ENCODE data around the gene UGT2B15.
"Not testable (repeated sequence)": the region's sequence is repeated elsewhere in the genome, so short reads cannot be mapped to it uniquely, and the experiment has no call there.

The UGT2B15 gene

GRCh38 chr4:68655764-68656444 lies 14.5 kb downstream of the UGT2B15 start:
- DNase-seq (ENCODE audit: low read depth): no peak

- DNase-seq (ENCODE audit: low read depth): no peak
Observed at GRCh38 chr4:68654946-68655721, 15.3 kb downstream of the UGT2B15 start.

- DNase-seq (ENCODE audit: low read depth): no peak
Observed at GRCh38 chr4:68651932-68652331, 18.5 kb downstream of the UGT2B15 start.

- no peak for DNase-seq (ENCODE audit: low read depth)
Observed at GRCh38 chr4:68630371-68630770, 40.1 kb downstream of the UGT2B15 start.

DNA sequence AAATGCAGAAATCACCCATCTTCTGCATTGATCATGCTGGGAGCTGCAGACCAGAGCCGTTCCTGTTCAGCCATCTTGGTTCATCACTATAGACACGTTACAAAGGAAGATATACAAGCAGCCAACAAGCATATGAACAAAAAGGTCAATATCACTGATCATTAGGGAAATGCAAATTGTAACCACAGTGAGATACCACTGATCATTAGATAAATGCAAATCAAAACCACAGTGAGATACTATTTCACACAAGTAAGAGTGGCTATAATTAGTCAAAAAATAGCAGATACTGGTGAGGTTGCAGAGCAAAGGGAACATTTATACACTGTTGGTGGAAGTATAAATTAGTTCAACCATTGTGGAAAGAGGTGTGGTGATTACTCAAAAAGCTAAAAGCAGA lies 47.7 kb downstream of the UGT2B15 start:
- DNase-seq (ENCODE audit: low read depth): not testable (repeated sequence)

- no peak for DNase-seq (ENCODE audit: low read depth)
Observed at GRCh38 chr4:68617003-68617698, 53.3 kb downstream of the UGT2B15 start.

DNA sequence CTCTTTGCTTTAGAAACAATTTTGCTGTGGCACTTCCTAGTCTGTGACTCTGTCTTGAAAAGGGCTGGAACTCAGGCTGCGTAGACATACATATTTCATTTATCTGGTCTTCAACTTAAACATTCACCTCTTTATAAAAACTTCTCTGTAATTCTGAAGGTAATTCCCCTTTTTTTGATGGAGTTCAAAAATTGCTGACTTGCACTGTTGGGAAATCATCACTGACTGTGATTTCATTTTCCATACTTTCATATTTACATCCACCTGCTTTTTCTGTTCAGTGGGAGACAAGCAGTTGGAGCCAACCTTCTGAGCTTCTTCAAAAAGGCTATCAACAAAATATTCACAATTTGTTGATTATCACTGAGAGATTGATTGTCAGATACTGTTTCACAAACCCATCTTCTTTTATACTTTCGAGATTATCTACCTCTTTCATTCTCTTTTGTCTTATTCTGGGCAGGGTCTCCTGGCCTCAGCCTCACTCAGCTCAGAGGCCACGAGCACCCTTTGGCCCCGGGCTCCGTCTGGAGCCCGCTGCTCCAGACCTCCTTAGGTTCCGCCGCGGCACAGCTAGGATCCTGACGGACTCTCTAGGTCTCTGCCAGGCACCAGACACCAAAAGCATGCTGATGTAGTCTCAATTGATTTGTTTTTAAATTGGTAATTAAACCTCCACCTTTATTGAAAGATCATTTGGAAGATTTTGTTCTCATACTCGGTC lies 54.6 kb downstream of the UGT2B15 start:
- DNase-seq (ENCODE audit: low read depth): no peak

DNA sequence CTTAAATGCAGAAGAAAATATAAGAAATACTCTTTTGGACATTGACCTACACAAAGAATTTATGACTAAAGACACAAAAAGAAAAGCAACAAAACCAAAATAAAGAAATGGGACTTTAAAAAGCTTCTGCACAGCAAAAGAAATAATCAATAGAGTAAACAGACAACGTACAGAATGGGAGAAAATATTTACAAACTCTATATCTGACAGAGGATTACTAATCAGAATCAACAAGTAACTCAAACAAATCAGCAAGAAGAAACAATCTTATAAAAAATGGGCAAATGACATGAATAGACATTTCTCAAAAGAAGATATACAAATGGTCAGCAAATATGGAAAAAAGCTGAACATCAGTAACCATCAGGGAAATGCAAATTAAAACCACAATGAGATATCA lies 56.7 kb downstream of the UGT2B15 start:
- no peak for DNase-seq (ENCODE audit: low read depth)

- DNase-seq (ENCODE audit: low read depth): no peak
Observed at GRCh38 chr4:68606240-68606639, 64.2 kb downstream of the UGT2B15 start.

DNA sequence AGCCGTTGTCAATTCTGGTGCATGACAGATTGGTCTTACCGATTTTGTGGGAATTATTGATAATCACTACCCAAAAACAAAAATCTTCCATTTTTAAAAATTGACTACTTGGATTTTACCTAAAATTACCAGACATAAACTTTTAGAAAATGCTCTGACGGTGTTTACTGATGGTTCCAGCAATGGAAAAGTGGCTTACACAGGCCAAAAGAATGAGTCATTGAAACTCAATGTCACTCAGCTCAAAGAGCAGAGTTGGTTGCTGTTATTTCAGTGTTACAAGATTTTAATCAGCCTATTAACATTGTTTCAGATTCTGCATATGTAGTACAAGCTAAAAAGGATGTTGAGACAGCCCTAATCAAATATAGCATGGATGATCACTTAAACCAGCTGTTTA lies 71.3 kb downstream of the UGT2B15 start:
- no peak for DNase-seq (ENCODE audit: low read depth)

DNA sequence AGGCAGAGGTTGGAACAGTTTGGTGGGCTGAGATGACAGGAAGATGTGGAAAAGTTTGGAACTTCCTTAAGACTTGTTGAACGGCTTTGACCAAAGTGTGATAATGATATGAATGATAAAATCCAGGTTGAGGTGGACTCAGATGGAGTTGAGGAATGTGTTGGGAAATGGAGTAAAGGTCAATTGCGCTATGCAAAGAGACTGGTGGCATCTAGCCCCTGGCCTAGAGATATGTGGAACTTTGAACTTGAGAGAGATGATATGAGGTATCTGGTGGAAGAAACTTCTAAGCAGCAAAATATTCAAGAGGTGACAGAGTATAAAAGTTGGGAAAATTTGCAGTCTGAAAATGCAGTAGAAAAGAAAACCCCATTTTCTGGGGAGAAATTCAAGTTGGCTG lies 73.0 kb downstream of the UGT2B15 start:
- no peak for DNase-seq (ENCODE audit: low read depth)
